Testis (tissue), 2 donors: Measurements from ENCODE around the gene RAB3A.

ENCODE experiments used
- POLR2A ChIP-seq: fragments of 450-650 bp; IDR thresholded peaks from one replicate; pipeline ENCODE4 v1.6.1; 2017; ENCODE audit warnings: antibody characterized with exemption, mild to moderate bottlenecking, moderate library complexity
- TF ChIP-seq, protein P1 (sequence below), 3 experiments: fragments of 450-650 bp in 2 of 3; fragments of 200-600 bp in 1 of 3; sonication (generic) in 1 of 3; IDR thresholded peaks; one replicate each; pipeline ENCODE4 v1.5.1; 2016 to 2019; ENCODE audit warnings: antibody characterized with exemption in 3 of 3, mild to moderate bottlenecking in 2 of 3, moderate library complexity in 1 of 3

DNA sequence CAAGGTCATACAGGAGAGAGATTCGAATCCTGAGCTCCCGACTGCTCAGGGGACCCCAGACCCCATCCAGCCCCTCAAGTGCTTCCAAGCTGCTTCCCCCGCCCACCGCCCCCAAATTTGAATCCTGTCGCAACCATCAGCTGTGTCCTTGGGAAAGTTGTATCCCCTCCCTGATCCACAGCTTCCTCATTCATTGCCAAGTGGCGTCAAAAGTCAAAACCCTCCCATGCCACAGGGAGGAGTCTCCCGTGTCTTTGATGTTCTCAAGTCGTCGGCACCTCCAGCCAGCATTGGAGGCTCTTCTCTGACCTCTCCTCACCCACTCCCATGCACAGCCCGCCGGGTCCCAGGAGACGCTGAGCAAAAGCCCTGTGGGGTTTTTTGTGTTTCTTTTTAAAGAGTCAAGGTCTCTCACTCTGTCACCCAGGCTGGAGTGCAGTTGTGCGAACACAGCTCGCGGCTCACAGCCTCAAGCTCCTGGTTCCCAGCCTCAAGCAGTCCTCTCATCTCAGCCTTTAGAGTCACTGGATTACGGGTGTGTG, 33.1 kb downstream of the RAB3A start:
- TF ChIP-seq, protein P1, sequence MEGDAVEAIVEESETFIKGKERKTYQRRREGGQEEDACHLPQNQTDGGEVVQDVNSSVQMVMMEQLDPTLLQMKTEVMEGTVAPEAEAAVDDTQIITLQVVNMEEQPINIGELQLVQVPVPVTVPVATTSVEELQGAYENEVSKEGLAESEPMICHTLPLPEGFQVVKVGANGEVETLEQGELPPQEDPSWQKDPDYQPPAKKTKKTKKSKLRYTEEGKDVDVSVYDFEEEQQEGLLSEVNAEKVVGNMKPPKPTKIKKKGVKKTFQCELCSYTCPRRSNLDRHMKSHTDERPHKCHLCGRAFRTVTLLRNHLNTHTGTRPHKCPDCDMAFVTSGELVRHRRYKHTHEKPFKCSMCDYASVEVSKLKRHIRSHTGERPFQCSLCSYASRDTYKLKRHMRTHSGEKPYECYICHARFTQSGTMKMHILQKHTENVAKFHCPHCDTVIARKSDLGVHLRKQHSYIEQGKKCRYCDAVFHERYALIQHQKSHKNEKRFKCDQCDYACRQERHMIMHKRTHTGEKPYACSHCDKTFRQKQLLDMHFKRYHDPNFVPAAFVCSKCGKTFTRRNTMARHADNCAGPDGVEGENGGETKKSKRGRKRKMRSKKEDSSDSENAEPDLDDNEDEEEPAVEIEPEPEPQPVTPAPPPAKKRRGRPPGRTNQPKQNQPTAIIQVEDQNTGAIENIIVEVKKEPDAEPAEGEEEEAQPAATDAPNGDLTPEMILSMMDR (IDR thresholded peaks at IDR 0.05): no peak
- no peak for TF ChIP-seq POLR2A
